Stimulated activated CD4-positive, alpha-beta T cell treated with anti-CD3 and anti-CD28 coated beads, TNF-alpha, amount 100 ng/mL, for 4 hours (primary cell): Measurements from ENCODE around the gene ANKRD60.
A peak's percentile ranks its signal among the peaks of the same experiment; 100 is the strongest.

Experiments
- DNase-seq, 3 experiments: peaks; one replicate each; pipeline ENCODE4 v3.0.0-alpha.2; 2020; ENCODE audit warnings: low read depth in 3 of 3

Gene ANKRD60

GRCh38 chr20:58223358-58223941, 5.0 kb downstream of the ANKRD60 start:
- no peak for DNase-seq

GRCh38 chr20:58222446-58222845, 6.0 kb downstream of the ANKRD60 start:
- DNase-seq: no peak

GRCh38 chr20:58219342-58219700, 9.1 kb downstream of the ANKRD60 start:
- no peak for DNase-seq

- no peak for DNase-seq
Observed at GRCh38 chr20:58218665-58219341, 9.7 kb downstream of the ANKRD60 start.

- no peak for DNase-seq
Observed at GRCh38 chr20:58216334-58216733, 12.1 kb downstream of the ANKRD60 start.

- DNase-seq: no peak
Observed at GRCh38 chr20:58215116-58215515, 13.3 kb downstream of the ANKRD60 start.

- DNase-seq: no peak
Observed at GRCh38 chr20:58214310-58214709, 14.1 kb downstream of the ANKRD60 start.

- DNase-seq: no peak
Observed at GRCh38 chr20:58213716-58214115, 14.7 kb downstream of the ANKRD60 start.

- no peak for DNase-seq
Observed at GRCh38 chr20:58213121-58213520, 15.3 kb downstream of the ANKRD60 start.

- DNase-seq: no peak
Observed at GRCh38 chr20:58212636-58213035, 15.8 kb downstream of the ANKRD60 start.

- no peak for DNase-seq
Observed at GRCh38 chr20:58210398-58210747, 18.1 kb downstream of the ANKRD60 start.

GRCh38 chr20:58209652-58210397, 18.6 kb downstream of the ANKRD60 start:
- DNase-seq: peak; percentile 73 to 86 (median 80)

- no peak for DNase-seq
Observed at GRCh38 chr20:58208944-58209343, 19.5 kb downstream of the ANKRD60 start.

GRCh38 chr20:58205850-58206249, 22.6 kb downstream of the ANKRD60 start:
- no peak for DNase-seq

- no peak for DNase-seq
Observed at GRCh38 chr20:58202044-58202443, 26.4 kb downstream of the ANKRD60 start.

GRCh38 chr20:58201616-58202015, 26.8 kb downstream of the ANKRD60 start:
- no peak for DNase-seq

- DNase-seq: no peak
Observed at GRCh38 chr20:58199469-58199868, 29.0 kb downstream of the ANKRD60 start.

GRCh38 chr20:58198901-58199355, 29.5 kb downstream of the ANKRD60 start:
- no peak for DNase-seq

GRCh38 chr20:58198384-58198783, 30.1 kb downstream of the ANKRD60 start:
- no peak for DNase-seq

- DNase-seq: no peak
Observed at GRCh38 chr20:58197185-58197469, 31.3 kb downstream of the ANKRD60 start.

- no peak for DNase-seq
Observed at GRCh38 chr20:58196402-58197184, 31.9 kb downstream of the ANKRD60 start.

GRCh38 chr20:58195047-58195446, 33.4 kb downstream of the ANKRD60 start:
- no peak for DNase-seq
